Measurements from ENCODE around the gene DOCK2.

GRCh38 chr5:169964246-169964645 is 327.2 kb downstream of the DOCK2 start:
- TF ChIP-seq, protein P1, sequence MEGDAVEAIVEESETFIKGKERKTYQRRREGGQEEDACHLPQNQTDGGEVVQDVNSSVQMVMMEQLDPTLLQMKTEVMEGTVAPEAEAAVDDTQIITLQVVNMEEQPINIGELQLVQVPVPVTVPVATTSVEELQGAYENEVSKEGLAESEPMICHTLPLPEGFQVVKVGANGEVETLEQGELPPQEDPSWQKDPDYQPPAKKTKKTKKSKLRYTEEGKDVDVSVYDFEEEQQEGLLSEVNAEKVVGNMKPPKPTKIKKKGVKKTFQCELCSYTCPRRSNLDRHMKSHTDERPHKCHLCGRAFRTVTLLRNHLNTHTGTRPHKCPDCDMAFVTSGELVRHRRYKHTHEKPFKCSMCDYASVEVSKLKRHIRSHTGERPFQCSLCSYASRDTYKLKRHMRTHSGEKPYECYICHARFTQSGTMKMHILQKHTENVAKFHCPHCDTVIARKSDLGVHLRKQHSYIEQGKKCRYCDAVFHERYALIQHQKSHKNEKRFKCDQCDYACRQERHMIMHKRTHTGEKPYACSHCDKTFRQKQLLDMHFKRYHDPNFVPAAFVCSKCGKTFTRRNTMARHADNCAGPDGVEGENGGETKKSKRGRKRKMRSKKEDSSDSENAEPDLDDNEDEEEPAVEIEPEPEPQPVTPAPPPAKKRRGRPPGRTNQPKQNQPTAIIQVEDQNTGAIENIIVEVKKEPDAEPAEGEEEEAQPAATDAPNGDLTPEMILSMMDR (IDR thresholded peaks at IDR 0.05; ENCODE audit: insufficient read depth, low read length, poor library complexity, severe bottlenecking) = no peak
- TF ChIP-seq EZH2phosphoT487 (conservative IDR thresholded peaks at IDR 0.05; ENCODE audit: low read length) = no peak
